CD14-positive monocyte (primary cell): ENCODE measurements around the gene GALNT18. TPM values are rescaled to one million over a fixed set of nuclear protein-coding genes. Genes with fewer than 3 reads are reported as not detected.

ENCODE experiments used
- DNase-seq, 3 donors: peaks; one replicate each; pipeline ENCODE4 v3.0.0-alpha.2; 2011 to 2022
- H2AFZ ChIP-seq: 2 replicates; pipeline ENCODE4 v1.6.0; 2012; ENCODE audit warnings: mild to moderate bottlenecking, low read depth, low read length, inconsistent platforms; ENCODE audit not compliant: insufficient read depth, poor library complexity, severe bottlenecking
- H3K27ac ChIP-seq, 2 donors: 1 replicate in 1 of 2; 2 replicates in 1 of 2; pipeline ENCODE4 v1.5.1; 2012 to 2013; ENCODE audit warnings: low read length in 2 of 2, control low read depth in 1 of 2, inconsistent platforms in 1 of 2, low read depth in 1 of 2, mild to moderate bottlenecking in 1 of 2
- H3K27me3 ChIP-seq, 2 donors: one replicate each; pipeline versions ENCODE4 v1.6.0 to v1.6.1; 2011 to 2013; ENCODE audit warnings: low read length in 2 of 2; ENCODE audit not compliant: control insufficient read depth in 2 of 2, insufficient read depth in 2 of 2
- H3K36me3 ChIP-seq, 2 donors: replicated peaks in 1 of 2; 1 replicate in 1 of 2; 2 replicates in 1 of 2; pipeline versions ENCODE4 v1.5.1 to v1.6.1; 2012 to 2013; ENCODE audit warnings: low read length in 2 of 2, control low read depth in 1 of 2, inconsistent platforms in 1 of 2, mild to moderate bottlenecking in 1 of 2; ENCODE audit not compliant: insufficient read depth in 2 of 2, control insufficient read depth in 1 of 2
- H3K4me1 ChIP-seq, 2 donors: 1 replicate in 1 of 2; 2 replicates in 1 of 2; pipeline versions ENCODE4 v1.5.1 to v1.6.1; 2012 to 2013; ENCODE audit warnings: low read length in 2 of 2, control low read depth in 1 of 2, inconsistent platforms in 1 of 2, mild to moderate bottlenecking in 1 of 2, moderate library complexity in 1 of 2; ENCODE audit not compliant: insufficient read depth in 2 of 2, control insufficient read depth in 1 of 2
- H3K4me2 ChIP-seq: replicated peaks from 2 replicates; pipeline ENCODE3; 2012; ENCODE audit warnings: low read length, moderate library complexity, mild to moderate bottlenecking; ENCODE audit not compliant: poor library complexity, severe bottlenecking; ENCODE audit errors: extremely low read depth
- H3K4me3 ChIP-seq, 3 experiments: fragments of 200-600 bp in 1 of 3; sonication (generic) in 1 of 3; replicated peaks in 1 of 3; 1 replicate in 2 of 3; 2 replicates in 1 of 3; pipeline ENCODE4 v1.5.1; 2011 to 2013; ENCODE audit warnings: low read length in 3 of 3, mild to moderate bottlenecking in 3 of 3, control low read depth in 2 of 3, low read depth in 2 of 3, inconsistent platforms in 1 of 3, moderate library complexity in 1 of 3
- H3K79me2 ChIP-seq: 2 replicates; pipeline ENCODE4 v1.6.0; 2012; ENCODE audit warnings: mild to moderate bottlenecking, control low read depth, inconsistent platforms, low read length, moderate library complexity; ENCODE audit not compliant: insufficient read depth
- H3K9ac ChIP-seq: 2 replicates; pipeline ENCODE4 v1.6.0; 2017; ENCODE audit warnings: low read length, mild to moderate bottlenecking; ENCODE audit not compliant: insufficient read depth, poor library complexity, severe bottlenecking
- H3K9me3 ChIP-seq, 2 donors: replicated peaks in 1 of 2; 1 replicate in 1 of 2; 2 replicates in 1 of 2; pipeline versions ENCODE4 v1.5.1 to v1.6.1; 2012 to 2013; ENCODE audit warnings: low read length in 2 of 2, control low read depth in 1 of 2; ENCODE audit not compliant: control insufficient read depth in 1 of 2, insufficient read depth in 1 of 2
- H4K20me1 ChIP-seq: 2 replicates; pipeline ENCODE4 v1.6.0; 2012; ENCODE audit warnings: mild to moderate bottlenecking, low read length, control low read depth, moderate library complexity; ENCODE audit not compliant: insufficient read depth
- H3K27ac Mint-ChIP-seq, 7 donors: one replicate each; pipeline ENCODE4 v1.8.0; 2020; ENCODE audit warnings: mild to moderate bottlenecking in 7 of 7, mixed read lengths in 7 of 7, moderate library complexity in 6 of 7, inconsistent platforms in 2 of 7
- H3K27me3 Mint-ChIP-seq, 3 donors: one replicate each; pipeline ENCODE4 v1.8.0; 2021 to 2022; ENCODE audit warnings: low read depth in 3 of 3, mild to moderate bottlenecking in 3 of 3, mixed read lengths in 3 of 3, moderate library complexity in 3 of 3, inconsistent platforms in 1 of 3
- H3K36me3 Mint-ChIP-seq, 2 donors: one replicate each; pipeline ENCODE4 v1.8.0; 2020; ENCODE audit warnings: mixed read lengths in 2 of 2, inconsistent platforms in 1 of 2, mild to moderate bottlenecking in 1 of 2
- H3K4me1 Mint-ChIP-seq: one replicate; pipeline ENCODE4 v1.8.0; 2020; ENCODE audit warnings: mild to moderate bottlenecking, mixed read lengths
- H3K4me3 Mint-ChIP-seq, 2 donors: one replicate each; pipeline ENCODE4 v1.8.0; 2020; ENCODE audit warnings: mild to moderate bottlenecking in 2 of 2, mixed read lengths in 2 of 2, moderate library complexity in 1 of 2
- H3K9me3 Mint-ChIP-seq, 7 donors: one replicate each; pipeline ENCODE4 v1.8.0; 2020 to 2022; ENCODE audit warnings: mixed read lengths in 7 of 7, mild to moderate bottlenecking in 6 of 7, moderate library complexity in 6 of 7, inconsistent platforms in 2 of 7
- WGBS: methylation state at CpG from one replicate; pipeline ENCODE4 v1.1.5; 2013; ENCODE audit warnings: missing lambda C conversion rate; ENCODE audit not compliant: insufficient coverage; 5-methylcytosine and 5-hydroxymethylcytosine counted together
- intact Hi-C, 2 donors: fragments of 100-400 bp; cut with micrococcal nuclease; formaldehyde crosslinking; loops; one replicate each; pipeline versions ENCODE4 v1.15.0 to v1.15.1; 2023
- polyA plus RNA-seq, 3 donors: library from polyadenylated mRNA; depleted of rRNA in 1 of 3; unstranded in 2 of 3; stranded (reverse) in 1 of 3; fragments of 300-500 nt in 2 of 3; fragments of >200 nt in 1 of 3; fragmentation: Illumina TruSeq in 2 of 3; gene quantifications; 1 replicate in 2 of 3; 2 replicates in 1 of 3; pipeline ENCODE4 v1.2.3, GENCODE V29; 2012 to 2021
- TF ChIP-seq, protein P1 (sequence below): fragments of 200-600 bp; IDR thresholded peaks from one replicate; pipeline ENCODE4 v1.8.0; 2022; ENCODE audit warnings: antibody characterized with exemption, mild to moderate bottlenecking

Gene GALNT18
- polyA plus RNA-seq, 3 donors: not detected

DNA sequence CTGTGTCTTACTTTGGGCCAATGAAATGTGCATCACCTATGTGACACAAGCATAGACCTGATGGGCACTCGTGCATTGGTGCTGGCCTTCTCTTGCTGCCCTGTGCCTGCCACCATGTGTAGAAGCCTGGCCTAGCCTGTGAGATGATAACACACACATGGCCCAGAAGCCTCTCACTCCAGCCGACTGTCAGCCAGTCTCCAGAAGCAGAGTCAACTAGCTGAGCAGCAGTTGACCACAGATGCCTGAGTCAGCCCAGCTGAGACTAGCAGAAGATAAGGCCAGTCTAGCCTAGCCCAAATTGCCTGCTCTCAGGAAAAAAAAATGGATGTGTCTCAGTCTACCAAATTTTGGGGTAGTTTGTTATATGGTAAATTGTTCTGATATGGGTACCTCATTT, 314.9 kb downstream of the GALNT18 start:
- Histone ChIP-seq H3K79me2 (no peaks in the 10 kb centered on the region), H3K4me1 (peaks cover 10 to 26% of the 10 kb centered on the region in 2 donors), H4K20me1 (no peaks in the 10 kb centered on the region), H3K9me3 (peaks cover 4 to 17% of the 10 kb centered on the region in 2 donors), H3K27ac (no peak overlapping the region), H2AFZ (no peak overlapping the region), H3K9ac (no peak overlapping the region), H3K4me2 (no peak overlapping the region), H3K27me3 (no peaks in the 10 kb centered on the region), H3K36me3 (no peaks in the 10 kb centered on the region), H3K4me3 (no peak overlapping the region)
- DNase-seq: no peak
- Mint-ChIP-seq H3K4me3 (no peak overlapping the region), H3K36me3 (peaks cover 0 to 2% of the 10 kb centered on the region in 2 donors), H3K9me3 (peaks cover 6 to 28% (median 17%) of the 10 kb centered on the region in 7 donors), H3K4me1 (peaks cover 23% of the 10 kb centered on the region), H3K27ac (no peak overlapping the region), H3K27me3 (peaks cover 2 to 8% (median 7%) of the 10 kb centered on the region in 3 donors)
- intact Hi-C loops: no loop called here
- TF ChIP-seq, protein P1, sequence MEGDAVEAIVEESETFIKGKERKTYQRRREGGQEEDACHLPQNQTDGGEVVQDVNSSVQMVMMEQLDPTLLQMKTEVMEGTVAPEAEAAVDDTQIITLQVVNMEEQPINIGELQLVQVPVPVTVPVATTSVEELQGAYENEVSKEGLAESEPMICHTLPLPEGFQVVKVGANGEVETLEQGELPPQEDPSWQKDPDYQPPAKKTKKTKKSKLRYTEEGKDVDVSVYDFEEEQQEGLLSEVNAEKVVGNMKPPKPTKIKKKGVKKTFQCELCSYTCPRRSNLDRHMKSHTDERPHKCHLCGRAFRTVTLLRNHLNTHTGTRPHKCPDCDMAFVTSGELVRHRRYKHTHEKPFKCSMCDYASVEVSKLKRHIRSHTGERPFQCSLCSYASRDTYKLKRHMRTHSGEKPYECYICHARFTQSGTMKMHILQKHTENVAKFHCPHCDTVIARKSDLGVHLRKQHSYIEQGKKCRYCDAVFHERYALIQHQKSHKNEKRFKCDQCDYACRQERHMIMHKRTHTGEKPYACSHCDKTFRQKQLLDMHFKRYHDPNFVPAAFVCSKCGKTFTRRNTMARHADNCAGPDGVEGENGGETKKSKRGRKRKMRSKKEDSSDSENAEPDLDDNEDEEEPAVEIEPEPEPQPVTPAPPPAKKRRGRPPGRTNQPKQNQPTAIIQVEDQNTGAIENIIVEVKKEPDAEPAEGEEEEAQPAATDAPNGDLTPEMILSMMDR: no peak
- 84% methylated on average over 2 of the region's 2 CpGs for WGBS

GRCh38 chr11:11304550-11304949, 317.3 kb downstream of the GALNT18 start:
- Histone ChIP-seq H3K4me1 (peaks cover 0 to 3% of the 10 kb centered on the region in 2 donors), H3K27ac (no peak overlapping the region), H3K4me3 (no peak overlapping the region), H2AFZ (no peak overlapping the region), H4K20me1 (no peaks in the 10 kb centered on the region), H3K9me3 (peaks cover 0 to 2% of the 10 kb centered on the region in 2 donors), H3K4me2 (no peak overlapping the region), H3K79me2 (no peaks in the 10 kb centered on the region), H3K9ac (no peak overlapping the region), H3K27me3 (no peaks in the 10 kb centered on the region), H3K36me3 (no peaks in the 10 kb centered on the region)
- Mint-ChIP-seq H3K36me3 (no peaks in the 10 kb centered on the region), H3K27me3 (peaks cover 6 to 16% (median 9%) of the 10 kb centered on the region in 3 donors), H3K27ac (no peak overlapping the region), H3K4me1 (peaks cover 3% of the 10 kb centered on the region), H3K4me3 (no peak overlapping the region), H3K9me3 (peaks cover 2 to 10% (median 3%) of the 10 kb centered on the region in 7 donors)
- 84% methylated on average over 7 of the region's 7 CpGs for WGBS
- intact Hi-C loops: no loop called here
- TF ChIP-seq, protein P1: no peak
- no peak for DNase-seq
